ENCODE measurements around the gene BCKDK. TPM values are rescaled to one million over a fixed set of nuclear protein-coding genes. Genes with fewer than 3 reads are reported as not detected.

The BCKDK gene
- total RNA-seq, 1 experiment from 2014 or later = 58.3 TPM

DNA sequence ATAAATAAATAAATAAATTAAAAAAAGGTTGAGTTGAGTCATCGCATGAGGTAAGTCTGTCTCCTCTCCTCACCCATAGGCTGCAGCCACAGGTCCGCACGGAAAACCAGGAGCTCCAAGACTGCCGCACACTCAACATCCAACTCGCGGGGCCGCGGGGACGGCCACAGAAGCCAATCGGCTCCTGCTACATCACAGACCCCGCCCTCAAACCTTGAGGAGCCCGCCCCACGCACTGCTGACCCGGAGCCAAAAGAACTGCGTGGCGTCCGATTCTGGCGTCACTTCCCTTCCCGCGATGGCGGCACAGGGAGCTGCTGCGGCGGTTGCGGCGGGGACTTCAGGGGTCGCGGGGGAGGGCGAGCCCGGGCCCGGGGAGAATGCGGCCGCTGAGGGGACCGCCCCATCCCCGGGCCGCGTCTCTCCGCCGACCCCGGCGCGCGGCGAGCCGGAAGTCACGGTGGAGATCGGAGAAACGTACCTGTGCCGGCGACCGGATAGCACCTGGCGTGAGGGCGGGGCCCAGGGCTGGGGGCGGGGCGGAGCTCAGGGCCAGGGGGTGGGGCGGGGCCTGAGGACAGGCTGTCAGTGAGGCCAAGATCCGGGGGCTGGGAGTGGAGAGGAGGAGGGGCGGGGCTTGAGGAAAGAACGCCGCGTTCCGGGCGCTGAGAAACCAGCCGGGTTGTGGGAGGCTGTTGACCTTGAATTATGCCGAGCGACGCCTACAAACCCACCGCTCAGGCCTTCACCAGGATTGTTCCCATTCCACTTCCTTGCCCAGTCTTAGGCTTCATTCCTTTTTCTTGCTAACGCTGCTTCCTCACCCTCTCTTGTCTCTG, 9.4 kb downstream of the BCKDK start, which contains the start of gene KAT8 (continued):
- TF ChIP-seq, protein P1, sequence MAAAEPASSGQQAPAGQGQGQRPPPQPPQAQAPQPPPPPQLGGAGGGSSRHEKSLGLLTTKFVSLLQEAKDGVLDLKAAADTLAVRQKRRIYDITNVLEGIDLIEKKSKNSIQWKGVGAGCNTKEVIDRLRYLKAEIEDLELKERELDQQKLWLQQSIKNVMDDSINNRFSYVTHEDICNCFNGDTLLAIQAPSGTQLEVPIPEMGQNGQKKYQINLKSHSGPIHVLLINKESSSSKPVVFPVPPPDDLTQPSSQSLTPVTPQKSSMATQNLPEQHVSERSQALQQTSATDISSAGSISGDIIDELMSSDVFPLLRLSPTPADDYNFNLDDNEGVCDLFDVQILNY (CRISPR knock-in tag; IDR thresholded peaks at IDR 0.05) = peak; percentile 69
- TF ChIP-seq NR1H2 (CRISPR knock-in tag; IDR thresholded peaks at IDR 0.05) (no peak), SOX15 (CRISPR knock-in tag; IDR thresholded peaks at IDR 0.05) (no peak), FOXP1 (CRISPR knock-in tag; IDR thresholded peaks at IDR 0.05; ENCODE audit: borderline replicate concordance) (0 out of 2 replicates have a peak, but pooled peaks have one; percentile 40), OVOL2 (CRISPR knock-in tag; IDR thresholded peaks at IDR 0.05; ENCODE audit: borderline replicate concordance) (no peak), IRF2 (CRISPR knock-in tag; IDR thresholded peaks at IDR 0.05; ENCODE audit: borderline replicate concordance, low read depth) (no peak), ZBTB43 (CRISPR knock-in tag; IDR thresholded peaks at IDR 0.05) (peak; percentile 38; the same call in 1 of the 2 replicates), FOXP4 (CRISPR knock-in tag; IDR thresholded peaks at IDR 0.05) (peak; percentile 66; the same call in 1 of the 2 replicates), ZNF121 (CRISPR knock-in tag; IDR thresholded peaks at IDR 0.05) (no peak), TP53 (CRISPR knock-in tag; IDR thresholded peaks at IDR 0.05) (no peak), ZNF671 (CRISPR knock-in tag; IDR thresholded peaks at IDR 0.05) (no peak), ARID4B (CRISPR knock-in tag; IDR thresholded peaks at IDR 0.05; ENCODE audit: borderline replicate concordance) (peak; percentile 72; the same call in 1 of the 2 replicates), NFATC4 (CRISPR knock-in tag; IDR thresholded peaks at IDR 0.05) (no peak), ZNF416 (CRISPR knock-in tag; IDR thresholded peaks at IDR 0.05) (no peak), JUN (CRISPR knock-in tag; IDR thresholded peaks at IDR 0.05) (0 out of 2 replicates have a peak, but pooled peaks have one; percentile 80), MYBL2 (CRISPR knock-in tag; IDR thresholded peaks at IDR 0.05) (no peak), ZNF138 (CRISPR knock-in tag; conservative IDR thresholded peaks at IDR 0.05) (no peak), ZNF219 (CRISPR knock-in tag; IDR thresholded peaks at IDR 0.05; ENCODE audit: borderline replicate concordance) (0 out of 2 replicates have a peak, but pooled peaks have one; percentile 37), ETV6 (CRISPR knock-in tag; IDR thresholded peaks at IDR 0.05) (0 out of 2 replicates have a peak, but pooled peaks have one; percentile 35), GTF2I (CRISPR knock-in tag; conservative IDR thresholded peaks at IDR 0.05) (no peak), PRDM15 (CRISPR knock-in tag; IDR thresholded peaks at IDR 0.05) (no peak)
- TF ChIP-seq, protein P2, sequence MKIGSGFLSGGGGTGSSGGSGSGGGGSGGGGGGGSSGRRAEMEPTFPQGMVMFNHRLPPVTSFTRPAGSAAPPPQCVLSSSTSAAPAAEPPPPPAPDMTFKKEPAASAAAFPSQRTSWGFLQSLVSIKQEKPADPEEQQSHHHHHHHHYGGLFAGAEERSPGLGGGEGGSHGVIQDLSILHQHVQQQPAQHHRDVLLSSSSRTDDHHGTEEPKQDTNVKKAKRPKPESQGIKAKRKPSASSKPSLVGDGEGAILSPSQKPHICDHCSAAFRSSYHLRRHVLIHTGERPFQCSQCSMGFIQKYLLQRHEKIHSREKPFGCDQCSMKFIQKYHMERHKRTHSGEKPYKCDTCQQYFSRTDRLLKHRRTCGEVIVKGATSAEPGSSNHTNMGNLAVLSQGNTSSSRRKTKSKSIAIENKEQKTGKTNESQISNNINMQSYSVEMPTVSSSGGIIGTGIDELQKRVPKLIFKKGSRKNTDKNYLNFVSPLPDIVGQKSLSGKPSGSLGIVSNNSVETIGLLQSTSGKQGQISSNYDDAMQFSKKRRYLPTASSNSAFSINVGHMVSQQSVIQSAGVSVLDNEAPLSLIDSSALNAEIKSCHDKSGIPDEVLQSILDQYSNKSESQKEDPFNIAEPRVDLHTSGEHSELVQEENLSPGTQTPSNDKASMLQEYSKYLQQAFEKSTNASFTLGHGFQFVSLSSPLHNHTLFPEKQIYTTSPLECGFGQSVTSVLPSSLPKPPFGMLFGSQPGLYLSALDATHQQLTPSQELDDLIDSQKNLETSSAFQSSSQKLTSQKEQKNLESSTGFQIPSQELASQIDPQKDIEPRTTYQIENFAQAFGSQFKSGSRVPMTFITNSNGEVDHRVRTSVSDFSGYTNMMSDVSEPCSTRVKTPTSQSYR (CRISPR knock-in tag; IDR thresholded peaks at IDR 0.05) = no peak
- TF ChIP-seq, protein P3, sequence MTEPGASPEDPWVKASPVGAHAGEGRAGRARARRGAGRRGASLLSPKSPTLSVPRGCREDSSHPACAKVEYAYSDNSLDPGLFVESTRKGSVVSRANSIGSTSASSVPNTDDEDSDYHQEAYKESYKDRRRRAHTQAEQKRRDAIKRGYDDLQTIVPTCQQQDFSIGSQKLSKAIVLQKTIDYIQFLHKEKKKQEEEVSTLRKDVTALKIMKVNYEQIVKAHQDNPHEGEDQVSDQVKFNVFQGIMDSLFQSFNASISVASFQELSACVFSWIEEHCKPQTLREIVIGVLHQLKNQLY (CRISPR knock-in tag; IDR thresholded peaks at IDR 0.05) = no peak

All from WTC11 (cell line).